CD1c-positive myeloid dendritic cell (primary cell): ENCODE data around the gene PRPF40A.

ENCODE experiments used
- DNase-seq: peaks from one replicate; pipeline ENCODE4 v3.0.0-alpha.2; 2016; ENCODE audit errors: extremely low spot score

The PRPF40A gene

DNA sequence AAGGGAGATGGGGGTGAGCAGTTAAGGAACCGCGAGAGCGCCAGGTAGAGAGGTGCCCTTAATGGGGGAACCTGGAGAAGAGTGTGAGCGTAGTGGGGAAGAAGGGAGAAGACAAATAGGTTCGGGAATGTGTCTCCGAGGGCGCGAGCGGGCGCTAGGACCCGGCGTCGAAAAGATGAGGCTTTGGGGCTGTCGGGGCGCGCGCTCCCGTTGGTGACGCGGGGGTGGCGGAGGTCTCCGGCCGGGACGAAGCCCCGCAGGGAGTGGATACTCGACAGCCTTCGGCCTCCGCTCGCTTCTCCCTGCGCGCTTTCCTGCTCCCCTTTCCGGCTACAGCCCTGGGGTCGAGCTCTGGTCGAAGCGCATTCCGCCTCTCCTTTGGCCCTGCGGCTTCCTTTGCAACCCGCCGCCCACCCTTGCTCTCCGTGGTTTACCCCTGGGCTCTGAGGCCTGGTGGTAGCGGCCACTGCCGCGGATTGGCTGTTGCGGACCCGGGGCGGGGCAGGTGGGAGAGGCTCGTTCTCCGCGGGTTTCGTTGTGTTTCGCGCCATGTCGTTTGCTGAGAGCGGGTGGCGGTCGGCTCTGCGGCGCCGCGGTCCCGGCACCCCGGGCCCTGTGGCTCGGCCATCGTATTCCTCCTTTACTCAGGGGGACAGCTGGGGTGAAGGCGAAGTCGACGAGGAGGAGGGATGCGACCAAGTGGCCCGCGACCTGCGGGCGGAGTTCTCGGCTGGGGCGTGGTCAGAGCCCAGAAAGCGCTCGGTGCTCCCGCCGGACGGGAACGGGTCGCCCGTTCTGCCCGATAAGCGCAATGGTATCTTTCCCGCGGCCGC lies 1.0 kb upstream of the PRPF40A start, which contains the start of gene ARL6IP6:
Gene ARL6IP6 (plus strand): TSS at position 545 of the 833 bp plus-strand sequence. CDS start 5 bp downstream, at position 550.
- peak; percentile 96 for DNase-seq

DNA sequence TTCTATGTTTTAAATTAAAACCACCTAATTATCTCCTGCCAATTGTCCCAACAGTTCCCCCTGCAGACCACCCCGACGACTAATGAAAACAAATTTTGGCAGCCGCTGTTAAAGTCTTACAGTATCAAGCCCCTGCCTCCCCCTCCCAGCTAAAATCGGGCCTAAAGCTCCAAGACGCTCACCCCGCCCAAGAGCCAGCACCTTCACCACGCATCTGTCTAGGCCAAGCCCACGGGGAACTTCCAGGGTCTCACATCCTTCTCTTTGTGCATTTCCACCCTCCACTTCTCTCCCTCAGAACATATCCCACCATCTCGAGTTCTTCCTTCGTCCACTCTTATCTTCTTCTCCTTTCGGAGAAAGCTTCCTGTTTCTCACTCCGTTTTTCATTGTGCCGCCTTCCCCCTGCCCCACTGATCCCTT lies 445 bp downstream of the PRPF40A start:
- DNase-seq = no peak

- DNase-seq = peak; percentile 34
These were observed 1.3 kb downstream of the PRPF40A start for GRCh38 chr2:152715854-152716428.

DNA sequence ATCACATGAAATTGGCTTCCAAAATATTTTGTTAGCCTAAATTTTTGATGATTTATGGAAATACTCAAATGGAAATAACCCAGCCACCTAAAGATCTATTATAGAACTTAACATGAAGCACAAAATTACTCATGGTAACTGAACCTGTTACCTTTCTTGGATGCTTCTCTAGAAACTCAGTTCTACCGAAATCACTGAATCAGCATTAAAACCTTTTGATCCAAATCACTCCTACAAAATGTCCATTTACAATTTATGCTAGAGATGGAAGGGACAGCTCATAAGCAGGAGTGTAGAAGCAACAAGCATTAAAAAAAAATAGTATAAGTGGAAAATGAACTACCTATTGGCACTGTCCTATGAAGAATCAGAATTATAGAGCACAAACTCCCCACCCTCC lies 2.1 kb downstream of the PRPF40A start:
- DNase-seq = no peak

GRCh38 chr2:152710713-152711112 lies 6.5 kb downstream of the PRPF40A start:
- no peak for DNase-seq

DNA sequence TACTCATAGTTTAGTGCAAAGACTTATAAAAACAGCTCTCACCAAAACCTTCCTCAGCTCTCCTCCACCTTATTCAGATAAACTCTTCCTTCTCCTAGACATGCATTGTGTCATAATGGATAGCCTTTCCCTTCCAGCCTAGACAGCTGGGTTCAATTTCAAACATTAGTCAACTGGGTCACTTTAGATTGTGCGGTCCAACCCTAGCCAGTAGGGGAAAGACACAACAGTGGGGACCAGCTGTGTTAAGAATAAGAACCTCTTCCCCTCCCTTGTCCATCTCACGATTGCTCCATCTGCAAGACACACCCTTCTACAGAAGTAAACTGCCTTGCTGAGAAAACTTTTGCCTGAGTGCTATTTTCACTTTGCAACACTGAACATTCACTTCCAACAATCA lies 8.5 kb downstream of the PRPF40A start:
- no peak for DNase-seq

GRCh38 chr2:152706477-152707021 lies 10.7 kb downstream of the PRPF40A start:
- DNase-seq = no peak

- DNase-seq = no peak
These were observed 16.1 kb downstream of the PRPF40A start for GRCh38 chr2:152701198-152701597.

DNA sequence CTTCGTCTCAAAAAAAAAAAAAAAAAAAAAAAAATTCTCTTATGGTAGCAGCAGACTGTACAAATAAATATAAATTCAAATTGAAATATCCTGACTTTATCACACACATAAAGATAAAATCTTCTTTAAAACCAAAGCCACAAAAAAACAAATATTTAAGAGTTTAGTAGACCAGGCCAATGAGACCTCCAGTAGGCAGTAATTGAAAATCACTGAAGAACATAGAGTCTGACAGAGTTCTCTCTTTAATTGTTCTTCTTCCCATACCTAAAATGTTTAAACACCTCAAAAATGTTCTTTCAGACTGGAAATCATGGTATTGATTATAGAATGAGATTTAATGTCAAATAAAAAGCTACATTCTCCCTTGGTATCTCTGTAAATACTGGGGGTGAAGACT lies 20.8 kb downstream of the PRPF40A start:
- no peak for DNase-seq

- DNase-seq = no peak
These were observed 21.5 kb downstream of the PRPF40A start for GRCh38 chr2:152695763-152696162.

GRCh38 chr2:152694161-152694661 lies 23.1 kb downstream of the PRPF40A start:
- DNase-seq = no peak

- DNase-seq = peak; percentile 8
These were observed 24.2 kb downstream of the PRPF40A start for GRCh38 chr2:152693033-152693432.

GRCh38 chr2:152686321-152686720 lies 30.9 kb downstream of the PRPF40A start:
- no peak for DNase-seq

DNA sequence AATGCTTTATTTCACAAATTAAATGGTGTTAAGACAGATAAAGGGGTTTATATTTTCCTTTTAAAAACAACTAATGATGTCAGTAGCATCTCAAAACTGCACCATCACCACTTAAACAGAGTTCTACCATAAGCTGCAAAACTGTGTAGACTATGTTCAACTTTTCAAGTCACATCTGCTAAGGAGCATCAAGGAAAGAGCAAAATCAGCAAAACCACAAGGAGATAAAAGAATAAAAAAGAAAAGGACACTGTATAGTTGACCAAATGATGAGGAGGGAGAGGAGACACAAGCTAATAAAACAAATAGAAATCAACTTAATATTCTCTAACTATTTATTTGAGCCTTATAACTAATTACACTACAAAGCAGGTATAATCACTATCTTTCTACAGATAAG lies 33.9 kb downstream of the PRPF40A start:
- no peak for DNase-seq

GRCh38 chr2:152682663-152683062 lies 34.6 kb downstream of the PRPF40A start:
- no peak for DNase-seq

GRCh38 chr2:152678808-152679207 lies 38.5 kb downstream of the PRPF40A start:
- DNase-seq = no peak

DNA sequence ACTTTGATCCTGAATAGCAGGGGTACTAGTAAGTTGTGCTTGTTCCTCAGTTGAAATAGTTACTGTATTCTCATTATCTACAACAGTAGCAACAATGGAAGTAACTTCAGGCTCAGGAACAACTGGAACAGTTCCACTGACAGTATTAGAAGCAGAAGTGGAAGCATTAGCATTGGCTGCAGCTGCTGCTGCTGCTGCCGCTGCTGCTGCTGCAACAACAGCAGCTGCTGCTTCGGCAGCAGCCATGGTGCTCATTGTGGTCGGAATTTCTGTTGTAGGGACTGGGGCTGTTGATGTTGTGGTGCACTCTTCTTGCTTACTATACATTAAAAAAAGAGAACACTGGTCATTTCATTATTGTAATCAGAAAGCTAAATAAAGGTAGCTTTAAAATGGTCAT lies 40.8 kb downstream of the PRPF40A start:
- no peak for DNase-seq

DNA sequence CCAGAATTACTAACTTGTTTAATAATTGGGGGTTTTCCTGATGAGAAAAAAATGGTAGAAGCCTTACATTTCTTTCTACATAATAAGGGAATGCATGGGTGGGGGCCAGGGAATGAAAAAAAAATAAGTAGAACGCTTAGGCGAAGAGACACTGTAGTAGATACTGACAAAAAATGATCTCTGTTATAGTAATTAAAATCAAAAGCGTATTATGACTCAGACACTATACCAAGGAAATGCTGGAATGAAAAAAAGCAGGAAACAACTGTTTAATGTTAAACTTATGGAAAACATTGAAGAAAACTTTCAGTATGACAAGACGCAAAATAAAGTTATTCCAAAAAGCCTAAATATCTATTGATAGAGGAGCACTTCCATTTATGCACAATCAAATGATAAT lies 42.9 kb downstream of the PRPF40A start:
- DNase-seq = no peak

DNA sequence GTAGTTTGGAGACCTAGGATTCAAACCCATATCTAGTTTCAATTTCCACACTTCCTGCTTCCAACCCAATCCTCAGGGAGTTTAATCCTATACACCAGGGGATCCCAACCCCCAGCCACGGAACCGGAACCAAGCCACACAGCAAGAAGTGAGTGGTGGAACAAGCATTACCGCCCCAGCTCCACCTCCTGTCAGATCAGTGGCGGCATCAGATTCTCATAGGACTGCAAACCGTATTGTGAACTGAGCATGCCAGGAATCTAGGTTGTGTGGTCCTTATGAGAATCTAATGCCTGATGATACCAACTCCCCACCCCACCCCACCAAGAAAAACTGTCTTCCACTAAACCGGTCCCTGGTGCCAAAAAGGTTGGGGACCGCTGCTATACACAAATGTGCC lies 52.5 kb downstream of the PRPF40A start:
- DNase-seq = no peak

- DNase-seq = no peak
These were observed 56.2 kb downstream of the PRPF40A start for GRCh38 chr2:152661076-152661475.

GRCh38 chr2:152658221-152658620 lies 59.0 kb downstream of the PRPF40A start:
- no peak for DNase-seq

- no peak for DNase-seq
These were observed 60.2 kb downstream of the PRPF40A start for GRCh38 chr2:152657043-152657442.

- no peak for DNase-seq
These were observed 61.4 kb downstream of the PRPF40A start for GRCh38 chr2:152655880-152656279.
